ENCODE data around the gene TNFAIP2.

- TF ChIP-seq POLR2A (IDR thresholded peaks at IDR 0.05), result no peak
- TF ChIP-seq, protein P1, sequence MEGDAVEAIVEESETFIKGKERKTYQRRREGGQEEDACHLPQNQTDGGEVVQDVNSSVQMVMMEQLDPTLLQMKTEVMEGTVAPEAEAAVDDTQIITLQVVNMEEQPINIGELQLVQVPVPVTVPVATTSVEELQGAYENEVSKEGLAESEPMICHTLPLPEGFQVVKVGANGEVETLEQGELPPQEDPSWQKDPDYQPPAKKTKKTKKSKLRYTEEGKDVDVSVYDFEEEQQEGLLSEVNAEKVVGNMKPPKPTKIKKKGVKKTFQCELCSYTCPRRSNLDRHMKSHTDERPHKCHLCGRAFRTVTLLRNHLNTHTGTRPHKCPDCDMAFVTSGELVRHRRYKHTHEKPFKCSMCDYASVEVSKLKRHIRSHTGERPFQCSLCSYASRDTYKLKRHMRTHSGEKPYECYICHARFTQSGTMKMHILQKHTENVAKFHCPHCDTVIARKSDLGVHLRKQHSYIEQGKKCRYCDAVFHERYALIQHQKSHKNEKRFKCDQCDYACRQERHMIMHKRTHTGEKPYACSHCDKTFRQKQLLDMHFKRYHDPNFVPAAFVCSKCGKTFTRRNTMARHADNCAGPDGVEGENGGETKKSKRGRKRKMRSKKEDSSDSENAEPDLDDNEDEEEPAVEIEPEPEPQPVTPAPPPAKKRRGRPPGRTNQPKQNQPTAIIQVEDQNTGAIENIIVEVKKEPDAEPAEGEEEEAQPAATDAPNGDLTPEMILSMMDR (IDR thresholded peaks at IDR 0.05), result no peak
These were observed 10.6 kb upstream of the TNFAIP2 start for GRCh38 chr14:103112400-103113243.
